Hematopoietic multipotent progenitor cell treated with erythropoietin and hydrocortisone succinate and interleukin-3 and kit ligand, for 6 days (in vitro differentiated cells): ENCODE data around the gene NUS1.
"Not testable (repeated sequence)": the region's sequence is repeated elsewhere in the genome, so short reads cannot be mapped to it uniquely, and the experiment has no call there.

Experiments used
- DNase-seq: peaks from one replicate; pipeline ENCODE4 v3.0.0-alpha.2; 2015

NUS1 gene

GRCh38 chr6:117674991-117675657, at the start of gene NUS1:
NUS1 (plus strand) TSS chr6:117675469; CDS start chr6:117675671, 202 bp downstream.
- peak; percentile 99 for DNase-seq

- DNase-seq, result no peak
Observed at GRCh38 chr6:117627533-117627932, 47.7 kb upstream of the NUS1 start.

GRCh38 chr6:117629119-117629660, 46.1 kb upstream of the NUS1 start:
- no peak for DNase-seq

- no peak for DNase-seq
Observed at GRCh38 chr6:117637770-117638169, 37.5 kb upstream of the NUS1 start.

GRCh38 chr6:117642976-117643375, 32.3 kb upstream of the NUS1 start:
- no peak for DNase-seq

GRCh38 chr6:117651984-117652383, 23.3 kb upstream of the NUS1 start:
- DNase-seq, result not testable (repeated sequence)

GRCh38 chr6:117653949-117654348, 21.3 kb upstream of the NUS1 start:
- DNase-seq, result peak; percentile 60

GRCh38 chr6:117655380-117655779, 19.9 kb upstream of the NUS1 start:
- DNase-seq, result no peak

- DNase-seq, result no peak
Observed at GRCh38 chr6:117666881-117667280, 8.4 kb upstream of the NUS1 start.

GRCh38 chr6:117668736-117669135, 6.5 kb upstream of the NUS1 start:
- no peak for DNase-seq

GRCh38 chr6:117674503-117674902, 766 bp upstream of the NUS1 start:
- no peak for DNase-seq

- not testable (repeated sequence) for DNase-seq
Observed at GRCh38 chr6:117675658-117676301, 511 bp downstream of the NUS1 start.

GRCh38 chr6:117676577-117677218, 1.4 kb downstream of the NUS1 start:
- DNase-seq, result peak; percentile 26

- peak; percentile 54 for DNase-seq
Observed at GRCh38 chr6:117677553-117678141, 2.4 kb downstream of the NUS1 start.

GRCh38 chr6:117681162-117681741, 6.0 kb downstream of the NUS1 start:
- DNase-seq, result no peak

GRCh38 chr6:117684749-117685148, 9.5 kb downstream of the NUS1 start:
- DNase-seq, result no peak

- no peak for DNase-seq
Observed at GRCh38 chr6:117685359-117685758, 10.1 kb downstream of the NUS1 start.

- DNase-seq, result no peak
Observed at GRCh38 chr6:117687021-117687648, 11.9 kb downstream of the NUS1 start.

GRCh38 chr6:117689584-117689983, 14.3 kb downstream of the NUS1 start:
- not testable (repeated sequence) for DNase-seq

- DNase-seq, result peak; percentile 82
Observed at GRCh38 chr6:117706504-117706903, 31.2 kb downstream of the NUS1 start.

- not testable (repeated sequence) for DNase-seq
Observed at GRCh38 chr6:117706936-117707509, 31.8 kb downstream of the NUS1 start.

- peak; percentile 37 for DNase-seq
Observed at GRCh38 chr6:117711369-117711768, 36.1 kb downstream of the NUS1 start.
